HG03097 (cell line): ENCODE data around the gene RNF31.

Experiments used
- ATAC-seq: cut with Tn5 transposase; IDR thresholded peaks from one replicate; pipeline ENCODE4 v1.9.1; 2021; ENCODE audit not compliant: unreplicated experiment, low FRiP score

RNF31 gene

DNA sequence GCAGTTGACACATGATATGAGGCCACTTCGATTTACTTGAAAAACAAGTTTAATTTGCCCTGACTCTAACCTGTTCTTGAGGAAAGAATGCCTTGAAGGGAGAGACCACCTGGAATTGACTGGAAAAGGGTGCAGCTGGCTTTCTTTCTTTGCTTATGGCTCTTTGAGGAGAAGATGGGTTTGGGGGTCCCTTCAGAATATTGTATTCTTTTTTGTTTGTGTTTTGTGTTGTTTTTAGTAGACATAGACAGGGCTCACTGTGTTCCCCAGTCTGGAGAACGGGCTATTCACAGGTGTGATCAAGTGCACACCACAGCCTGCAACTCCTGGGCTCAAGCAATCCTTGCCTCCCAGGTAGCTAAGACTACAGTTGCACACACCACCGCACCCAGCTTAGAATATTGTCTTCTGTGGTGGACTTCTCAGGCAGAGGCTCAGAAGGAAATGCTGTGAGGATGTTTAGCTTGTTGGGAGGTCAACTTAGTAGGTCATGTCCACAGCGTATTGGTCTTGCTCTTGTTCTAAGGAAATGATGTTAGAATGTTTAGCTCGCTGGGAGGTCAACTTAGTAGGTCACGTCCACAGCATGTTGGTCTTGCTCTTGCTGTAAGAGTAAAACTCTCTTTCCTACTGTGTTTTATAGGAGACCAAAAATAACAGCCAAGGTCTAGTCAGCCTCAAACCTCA is 31.0 kb upstream of the RNF31 start:
- no peak for ATAC-seq

DNA sequence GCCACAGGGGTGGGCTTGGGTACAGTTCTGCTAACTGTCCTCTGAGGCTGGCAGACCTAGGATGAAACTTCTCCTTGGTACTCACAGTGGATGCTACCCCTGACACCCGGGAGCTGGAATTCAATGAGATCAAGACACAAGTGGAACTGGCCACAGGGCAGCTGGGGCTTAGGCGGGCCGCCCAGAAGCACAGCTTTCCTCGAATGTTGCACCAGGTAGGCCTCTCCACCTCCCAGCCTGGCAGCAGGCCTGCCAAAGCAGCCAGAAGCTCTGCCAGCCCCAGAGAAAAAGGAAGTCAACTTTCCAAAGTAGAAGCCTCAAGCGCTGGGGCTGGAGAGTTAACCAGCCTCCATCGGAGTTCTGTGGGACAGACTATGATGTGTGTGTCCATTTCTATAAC is 30.1 kb upstream of the RNF31 start:
- no peak for ATAC-seq

DNA sequence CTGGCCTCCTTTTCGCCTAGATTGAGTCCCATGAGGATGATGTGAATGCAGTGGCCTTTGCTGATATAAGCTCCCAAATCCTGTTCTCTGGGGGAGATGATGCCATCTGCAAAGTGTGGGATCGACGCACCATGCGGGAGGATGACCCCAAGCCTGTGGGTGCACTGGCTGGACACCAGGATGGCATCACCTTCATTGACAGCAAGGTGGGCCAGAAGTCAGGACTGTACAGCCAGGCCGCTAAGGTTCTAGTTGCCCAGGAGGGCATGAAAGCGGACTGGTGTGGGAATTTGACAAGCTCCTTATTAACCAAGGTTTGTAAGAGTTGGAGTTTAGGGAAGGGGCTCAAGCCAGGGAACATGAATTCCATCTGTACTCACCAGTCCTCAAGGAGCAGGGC is 27.6 kb upstream of the RNF31 start:
- ATAC-seq = no peak

DNA sequence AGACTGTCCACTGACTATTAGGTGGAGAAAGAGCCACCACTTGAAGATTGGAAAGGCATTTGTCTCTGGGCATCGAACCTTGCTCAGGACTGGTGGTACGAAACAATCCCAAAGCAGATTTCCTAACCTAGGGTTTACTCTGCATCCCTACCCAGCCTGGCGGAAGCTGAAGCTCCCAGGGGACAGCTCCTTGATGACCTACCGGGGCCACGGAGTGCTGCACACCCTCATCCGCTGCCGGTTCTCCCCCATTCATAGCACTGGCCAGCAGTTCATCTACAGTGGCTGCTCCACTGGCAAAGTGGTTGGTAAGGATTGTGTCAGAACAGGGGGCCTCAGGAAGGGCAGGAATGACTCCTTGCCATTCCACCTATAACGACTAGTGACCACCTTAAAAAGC is 26.1 kb upstream of the RNF31 start:
- ATAC-seq = no peak

DNA sequence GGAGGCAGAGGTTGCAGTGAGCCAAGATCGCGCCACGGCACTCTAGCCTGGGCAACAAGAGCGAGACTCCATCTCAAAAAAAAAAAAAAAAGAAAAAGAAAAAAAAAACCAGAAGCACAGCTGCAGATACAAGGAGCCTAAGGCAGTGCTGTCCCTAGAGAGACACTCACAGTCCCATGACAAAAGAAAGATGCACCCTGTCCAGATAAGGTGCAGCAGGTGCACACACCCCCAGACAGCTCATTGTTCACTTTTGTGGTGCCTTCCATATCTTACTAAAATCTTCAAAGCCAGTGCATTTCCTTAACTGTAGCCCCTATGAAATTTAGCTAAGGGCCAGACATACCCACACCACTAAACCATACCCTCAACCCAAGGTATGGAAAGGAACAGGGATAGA is 24.9 kb upstream of the RNF31 start:
- ATAC-seq = no peak

DNA sequence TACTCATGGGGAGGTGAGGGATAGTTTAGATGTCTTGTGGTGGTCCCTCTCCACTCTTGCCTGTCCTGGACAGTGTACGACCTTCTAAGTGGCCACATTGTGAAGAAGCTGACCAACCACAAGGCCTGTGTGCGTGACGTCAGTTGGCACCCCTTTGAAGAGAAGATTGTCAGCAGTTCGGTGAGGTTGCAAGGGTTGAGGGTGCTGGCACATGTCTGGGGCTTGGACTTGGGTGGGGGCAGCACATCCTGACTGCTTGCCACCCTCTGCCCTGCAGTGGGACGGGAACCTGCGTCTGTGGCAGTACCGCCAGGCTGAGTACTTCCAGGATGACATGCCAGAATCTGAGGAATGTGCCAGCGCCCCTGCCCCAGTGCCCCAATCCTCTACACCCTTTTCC is 24.4 kb upstream of the RNF31 start:
- ATAC-seq = no peak

DNA sequence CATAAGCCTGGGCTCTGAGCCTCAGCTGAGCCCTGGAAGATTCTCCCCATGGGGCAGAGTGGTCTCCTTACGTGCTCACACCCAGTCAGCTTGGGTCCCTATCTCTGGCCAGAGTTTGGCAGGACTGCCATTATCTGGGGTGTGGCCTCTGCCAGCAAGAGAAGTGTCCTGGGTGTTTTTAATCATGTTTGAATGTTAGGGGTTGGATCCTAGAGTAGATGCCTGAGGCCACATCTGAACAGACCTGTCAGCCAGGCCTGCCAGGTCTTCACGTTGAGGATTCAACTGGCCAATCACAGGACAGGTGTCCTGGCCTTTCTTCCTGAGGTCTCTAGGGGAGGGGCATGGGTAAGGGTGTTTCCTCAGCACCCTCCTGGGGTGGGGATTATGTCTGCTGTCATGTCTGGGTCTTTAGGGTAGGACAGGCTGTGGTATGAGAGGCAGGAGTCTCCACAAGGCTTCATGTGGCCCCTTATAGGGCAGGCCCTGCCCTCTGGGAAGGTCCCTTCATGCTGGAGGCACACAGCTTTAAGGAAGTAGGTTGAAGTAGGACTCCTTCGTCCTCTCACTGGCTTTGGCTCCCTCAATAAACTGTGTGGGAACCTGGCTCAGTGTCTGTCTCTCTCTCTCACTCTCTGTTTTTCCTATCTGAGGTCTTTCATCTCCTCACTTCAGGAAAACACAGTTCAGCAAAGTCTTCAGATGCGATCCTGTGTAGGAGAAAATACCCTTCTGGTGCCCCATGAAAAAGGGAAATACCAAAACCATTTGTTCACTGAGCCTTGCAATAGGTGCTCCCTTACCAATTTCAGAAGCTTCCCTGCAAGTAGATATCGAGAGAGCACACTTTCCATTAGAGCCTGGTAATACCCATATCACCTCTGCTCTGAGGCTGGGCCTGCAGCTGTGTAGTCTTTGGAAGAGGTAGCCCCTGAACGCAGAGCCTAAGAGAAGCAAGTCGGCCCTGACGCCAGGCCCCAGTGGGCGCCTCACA is 23.6 kb upstream of the RNF31 start:
- ATAC-seq = no peak

DNA sequence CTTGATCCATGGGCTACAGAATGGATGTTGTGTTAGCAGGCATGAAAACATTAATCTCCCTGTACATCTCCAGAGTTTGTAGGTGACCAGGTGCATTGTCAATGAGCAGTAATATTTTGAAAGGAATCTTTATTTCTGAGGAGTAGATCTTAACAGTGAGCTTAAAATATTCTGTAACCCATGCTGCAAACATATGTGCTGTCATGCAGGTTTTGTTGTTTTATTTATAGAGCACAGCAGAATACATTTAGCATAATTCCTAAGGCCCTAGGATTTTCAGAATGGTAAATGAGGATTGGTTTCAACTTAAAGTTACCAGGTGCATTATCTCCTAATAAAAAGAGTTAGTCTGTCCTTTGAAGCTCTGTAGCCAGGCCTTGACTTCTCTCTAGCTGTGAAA is 20.4 kb upstream of the RNF31 start:
- no peak for ATAC-seq

DNA sequence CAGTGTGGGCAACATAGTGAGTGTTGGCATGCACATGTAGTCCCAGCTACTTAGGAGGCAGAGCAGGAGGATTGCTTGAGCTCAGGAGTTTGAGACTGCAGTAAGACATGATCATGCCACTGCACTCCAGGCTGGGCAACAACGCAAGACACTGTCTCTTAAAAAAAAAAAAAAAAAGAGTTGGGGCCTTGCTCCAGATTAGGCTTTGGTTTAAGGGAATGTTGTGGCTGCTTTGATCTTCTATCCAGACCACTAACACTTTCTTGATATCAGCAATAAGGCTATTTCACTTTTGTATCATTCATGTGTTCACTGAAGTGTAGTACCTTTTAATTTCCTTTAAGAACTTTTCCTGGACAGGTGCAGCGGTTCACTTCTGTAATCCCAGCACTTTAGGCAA is 19.6 kb upstream of the RNF31 start:
- no peak for ATAC-seq

DNA sequence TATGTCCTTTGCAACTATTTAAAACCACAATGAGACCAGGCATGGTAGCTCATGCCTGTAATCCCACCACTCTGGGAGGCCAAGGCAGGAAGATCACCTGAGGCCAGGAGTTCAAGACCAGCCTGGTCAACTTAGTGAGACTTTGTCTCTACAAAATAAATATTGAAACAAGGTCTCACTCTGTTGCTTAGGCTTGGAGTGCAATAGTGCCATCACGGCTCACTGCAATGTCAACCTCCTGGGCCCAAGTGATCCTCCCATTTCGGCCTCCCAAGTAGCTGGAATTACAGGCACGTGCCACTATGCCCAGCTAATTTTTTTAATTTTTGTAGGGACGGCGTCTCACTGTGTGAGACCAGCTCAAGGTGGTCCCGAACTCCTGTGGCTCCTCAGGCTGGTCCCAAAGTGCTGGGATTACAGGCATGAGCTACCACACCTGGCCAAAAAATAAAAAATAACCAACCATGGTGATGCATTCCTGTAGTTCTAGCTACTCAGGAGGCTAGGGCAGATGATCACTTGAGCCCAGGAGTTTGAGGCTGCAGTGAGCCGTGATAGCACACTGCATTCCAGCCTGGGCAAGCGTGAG is 17.8 kb upstream of the RNF31 start:
- ATAC-seq = no peak

DNA sequence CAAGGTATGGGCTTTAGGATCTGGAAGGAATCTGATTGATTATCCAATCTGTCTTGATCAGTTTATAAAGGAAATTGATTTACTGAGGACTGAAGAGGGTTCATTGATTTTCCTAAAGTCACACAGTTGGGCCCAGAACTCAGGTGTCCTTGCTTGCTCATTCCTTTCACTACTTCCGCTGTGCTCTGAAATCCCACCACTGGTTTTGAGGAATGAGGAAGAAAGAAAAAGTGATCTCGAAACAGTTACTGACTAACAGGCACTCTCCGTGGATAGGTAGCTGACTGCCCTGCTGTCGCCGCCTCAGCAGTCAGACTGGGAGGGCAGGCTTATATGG is 16.9 kb upstream of the RNF31 start, which contains the start of gene FITM1:
Gene FITM1, plus strand, starts transcription at position 280 of the 337 bp plus-strand sequence. CDS start 905 bp downstream, outside the sequence.
- ATAC-seq = no peak

DNA sequence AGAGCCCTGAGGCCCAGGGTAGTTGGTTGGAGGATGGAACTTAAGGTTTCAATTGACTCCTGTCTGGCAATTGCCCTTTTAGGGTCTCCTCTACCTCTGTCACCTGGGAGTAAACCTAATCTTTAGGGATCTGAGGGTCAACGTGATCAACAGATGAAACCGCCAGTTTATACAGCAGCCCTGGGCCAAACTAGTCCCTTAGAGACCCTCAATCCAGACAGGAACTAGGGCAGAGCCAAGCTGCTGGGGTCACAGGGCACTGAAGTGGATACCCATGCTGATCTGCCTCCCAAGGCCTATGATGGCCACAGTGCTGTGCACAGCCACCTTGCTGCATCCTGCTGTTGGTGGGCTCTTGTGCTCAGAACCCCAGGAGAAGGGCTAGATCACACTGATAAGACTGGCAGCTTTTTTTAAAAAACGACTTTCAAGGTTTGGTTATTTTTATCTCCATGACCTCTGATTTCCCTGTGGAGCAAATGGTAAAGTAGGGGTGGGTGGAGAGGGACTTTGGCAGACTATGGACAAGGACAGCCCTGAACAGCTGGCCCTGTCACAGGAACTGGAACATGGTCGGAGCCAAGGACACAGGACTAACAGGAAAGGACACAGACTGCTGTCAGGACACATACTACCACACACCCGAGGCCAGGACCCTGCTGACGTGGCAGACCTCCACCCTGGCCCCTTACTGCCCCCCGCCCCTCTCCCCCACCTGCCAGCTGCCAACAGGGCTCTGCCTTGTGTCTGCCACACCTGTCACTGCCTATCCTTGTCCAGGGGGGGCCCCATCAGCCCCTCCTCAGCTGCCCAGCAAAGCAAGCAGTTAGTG is 16.4 kb upstream of the RNF31 start:
- ATAC-seq = no peak

DNA sequence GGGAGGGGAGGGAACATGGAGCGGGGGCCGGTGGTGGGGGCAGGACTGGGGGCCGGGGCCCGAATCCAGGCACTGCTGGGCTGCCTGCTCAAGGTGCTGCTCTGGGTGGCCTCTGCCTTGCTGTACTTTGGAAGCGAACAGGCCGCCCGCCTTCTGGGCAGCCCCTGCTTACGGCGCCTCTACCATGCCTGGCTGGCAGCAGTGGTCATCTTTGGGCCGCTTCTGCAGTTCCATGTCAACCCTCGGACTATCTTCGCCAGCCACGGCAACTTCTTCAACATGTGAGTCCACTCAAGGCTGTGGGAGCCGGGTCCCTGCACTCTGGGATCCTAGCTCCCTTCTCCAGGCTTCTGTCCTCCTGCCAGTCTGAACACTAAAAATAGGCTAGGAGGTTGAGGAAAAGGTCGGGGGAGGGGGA is 15.7 kb upstream of the RNF31 start:
- ATAC-seq = no peak

DNA sequence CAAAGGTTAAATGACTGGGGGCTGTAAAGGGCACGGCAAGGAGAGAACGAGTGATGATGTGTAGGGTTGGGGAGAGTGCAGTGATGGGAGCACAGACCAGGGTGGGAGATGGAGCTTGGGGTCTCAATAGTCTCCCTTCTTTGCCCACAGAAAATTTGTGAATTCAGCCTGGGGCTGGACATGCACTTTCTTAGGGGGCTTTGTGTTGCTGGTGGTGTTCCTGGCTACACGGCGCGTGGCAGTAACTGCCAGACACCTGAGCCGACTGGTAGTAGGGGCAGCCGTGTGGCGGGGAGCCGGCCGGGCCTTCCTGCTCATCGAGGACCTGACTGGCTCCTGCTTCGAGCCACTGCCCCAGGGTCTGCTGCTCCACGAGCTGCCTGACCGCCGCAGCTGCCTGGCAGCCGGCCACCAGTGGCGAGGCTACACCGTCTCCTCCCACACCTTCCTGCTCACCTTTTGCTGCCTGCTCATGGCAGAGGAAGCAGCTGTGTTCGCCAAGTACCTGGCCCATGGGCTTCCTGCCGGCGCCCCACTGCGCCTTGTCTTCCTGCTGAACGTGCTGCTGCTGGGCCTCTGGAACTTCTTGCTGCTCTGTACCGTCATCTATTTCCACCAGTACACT is 15.1 kb upstream of the RNF31 start:
- ATAC-seq = no peak

DNA sequence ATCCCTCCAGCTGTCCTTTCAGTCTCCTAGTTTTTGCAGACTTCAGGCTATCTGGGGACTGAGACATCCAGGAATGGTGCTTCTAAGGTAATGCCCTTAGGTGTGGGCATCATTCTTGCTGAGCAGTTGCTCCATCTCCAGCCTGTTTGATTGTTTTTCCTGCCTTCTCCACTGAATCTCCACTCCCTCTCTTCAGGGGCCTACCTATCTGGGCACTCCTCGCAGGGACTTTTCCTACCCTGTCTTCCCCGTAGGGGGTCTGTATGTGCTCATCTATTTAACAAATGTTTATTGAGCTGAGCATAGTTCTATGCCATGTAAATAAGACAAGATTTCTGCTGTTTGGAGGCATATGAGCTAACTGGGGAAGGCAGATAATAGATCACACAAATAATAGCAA is 14.3 kb upstream of the RNF31 start:
- no peak for ATAC-seq

DNA sequence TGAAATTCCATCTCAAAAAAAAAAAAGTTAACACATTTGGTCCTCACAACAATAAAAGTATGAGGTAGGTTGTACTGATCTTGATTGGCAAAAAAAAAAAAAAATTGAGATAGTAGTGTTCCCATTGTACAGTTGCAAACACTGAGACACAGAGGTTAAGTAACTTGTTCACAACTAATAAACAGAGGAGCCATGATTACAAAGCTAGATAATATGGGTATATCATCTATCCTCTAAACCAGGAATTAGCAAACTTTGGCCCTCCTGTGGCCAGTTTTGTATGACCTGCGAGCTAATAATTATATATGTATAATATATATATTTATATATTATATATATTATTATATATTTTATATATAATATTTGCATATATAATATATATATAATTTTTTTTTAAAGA is 13.6 kb upstream of the RNF31 start:
- ATAC-seq = no peak

DNA sequence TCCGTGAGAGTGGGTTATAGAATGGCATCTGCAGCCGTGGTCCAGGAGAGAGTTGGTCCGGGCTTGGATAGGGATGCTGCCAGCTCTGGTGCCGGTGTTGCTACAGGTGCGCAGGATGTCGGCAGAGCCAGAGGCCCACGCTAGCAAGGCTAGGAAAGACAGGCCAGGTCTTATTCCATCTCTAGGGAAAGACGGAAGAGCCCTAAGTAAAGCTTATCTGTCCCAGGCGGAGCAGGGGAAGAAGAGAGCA is 11.8 kb upstream of the RNF31 start:
- ATAC-seq = peak; percentile 9

DNA sequence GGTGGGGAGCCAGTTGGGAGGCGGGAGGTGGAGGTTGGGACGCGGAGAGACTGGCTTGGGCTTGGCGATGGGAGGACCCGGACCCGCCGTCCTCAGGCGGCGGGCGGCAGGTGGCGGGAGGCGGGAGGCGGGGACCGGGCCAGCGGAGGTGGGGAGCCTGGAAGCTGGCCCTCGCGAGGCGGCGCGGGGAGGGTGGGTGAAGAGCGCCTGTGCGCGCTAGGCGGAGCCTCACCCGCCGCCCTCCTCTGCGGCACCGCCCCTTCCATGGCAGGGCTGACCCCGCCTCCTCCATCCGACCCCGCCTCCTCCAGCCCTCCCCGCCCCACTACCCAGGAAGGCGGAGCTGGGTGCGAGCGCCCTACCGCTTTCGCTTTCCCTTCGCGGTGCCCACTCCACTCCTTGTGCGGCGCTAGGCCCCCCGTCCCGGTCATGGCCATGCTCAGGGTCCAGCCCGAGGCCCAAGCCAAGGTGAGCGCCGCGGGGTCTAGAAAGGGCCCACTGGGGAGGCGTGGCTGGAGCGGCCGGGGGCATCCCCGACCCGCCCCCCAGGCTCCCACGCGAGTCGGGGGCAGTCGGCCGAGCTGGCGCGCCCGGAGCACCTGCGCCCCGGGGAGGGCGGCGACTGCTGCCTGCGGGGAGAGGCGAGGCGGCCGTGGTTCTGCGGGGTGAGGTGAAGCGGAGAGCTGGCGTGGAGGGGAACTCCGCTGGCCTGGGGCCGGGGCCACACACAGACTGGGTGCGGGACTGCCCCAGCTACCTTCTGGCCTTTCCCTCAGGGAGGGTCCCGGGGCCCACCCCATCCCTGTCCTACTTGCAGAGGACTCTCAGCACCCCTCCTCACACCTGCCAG is 11.2 kb upstream of the RNF31 start, which contains the start of gene PSME1:
Gene PSME1, plus strand, starts transcription at position 361 of the 850 bp plus-strand sequence. Its CDS starts 69 bp downstream, at position 430.
- peak; percentile 74 for ATAC-seq
